GDM1 (cell line): ENCODE results near the gene CRYGB.
A peak's percentile ranks its signal among the peaks of the same experiment; 100 is the strongest.
"Not testable (repeated sequence)": the region's sequence is repeated elsewhere in the genome, so short reads cannot be mapped to it uniquely, and the experiment has no call there.

Experiments used
- DNase-seq: peaks from one replicate; lab custom pipeline; 2025; lab: John Stamatoyannopoulos, UW

Gene CRYGB

DNA sequence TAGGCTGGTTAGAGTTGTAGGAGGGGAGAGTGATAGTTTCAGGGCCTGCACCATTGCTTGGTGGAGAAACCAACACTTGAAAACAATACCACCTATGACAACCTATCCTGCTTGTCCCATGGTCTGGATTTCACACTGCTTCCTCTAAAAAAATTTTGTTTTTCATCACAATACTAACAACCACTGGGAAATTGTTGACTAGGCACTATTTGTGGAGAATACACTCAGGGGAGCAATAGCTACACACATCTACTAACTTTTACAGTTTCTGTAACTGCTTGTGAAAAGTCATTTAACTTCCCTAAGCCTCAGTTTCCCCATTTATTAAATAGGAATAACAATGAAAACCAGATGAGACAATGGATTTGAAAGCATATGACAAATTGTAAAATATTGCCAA, 4.1 kb upstream of the CRYGB start:
- no peak for DNase-seq

DNA sequence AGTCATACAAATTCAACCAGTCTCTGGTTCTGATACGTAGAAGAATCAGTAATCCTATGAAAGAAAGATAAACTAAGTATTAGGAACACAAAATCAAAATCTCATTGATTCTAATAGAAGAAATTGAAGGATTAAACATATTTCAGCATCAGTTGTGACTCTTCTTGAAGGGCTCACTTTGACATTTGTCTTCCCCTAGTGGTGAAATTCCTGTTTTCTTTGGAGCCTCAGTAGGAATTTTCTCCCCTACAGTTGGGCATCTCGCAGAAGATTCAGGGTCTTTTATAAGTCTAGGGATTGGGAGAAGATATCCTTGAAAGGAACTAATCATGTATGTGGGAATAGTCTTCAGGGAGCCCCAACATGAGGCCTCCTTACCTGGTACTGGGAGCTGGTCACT, 2.8 kb upstream of the CRYGB start:
- no peak for DNase-seq

DNA sequence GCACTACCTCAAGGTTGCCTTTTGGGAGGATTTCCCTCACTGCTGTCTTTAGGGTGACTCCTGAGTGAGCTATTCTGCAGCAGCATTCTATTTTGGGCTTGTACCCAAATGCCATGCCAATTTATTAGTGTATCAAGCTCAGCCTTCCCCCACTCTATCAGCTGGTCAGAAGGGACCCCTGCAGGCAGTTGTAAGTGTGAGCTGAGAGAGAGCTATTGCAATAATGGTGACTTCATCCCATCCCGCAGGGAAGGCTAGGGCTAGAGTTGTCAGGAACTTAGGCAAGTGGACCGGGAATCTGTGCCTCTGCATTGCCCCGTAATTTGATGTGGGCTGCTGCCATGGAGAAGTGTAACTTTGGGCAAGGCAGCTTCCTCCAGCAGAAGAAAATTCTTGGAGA, 1.8 kb upstream of the CRYGB start:
- no peak for DNase-seq

DNA sequence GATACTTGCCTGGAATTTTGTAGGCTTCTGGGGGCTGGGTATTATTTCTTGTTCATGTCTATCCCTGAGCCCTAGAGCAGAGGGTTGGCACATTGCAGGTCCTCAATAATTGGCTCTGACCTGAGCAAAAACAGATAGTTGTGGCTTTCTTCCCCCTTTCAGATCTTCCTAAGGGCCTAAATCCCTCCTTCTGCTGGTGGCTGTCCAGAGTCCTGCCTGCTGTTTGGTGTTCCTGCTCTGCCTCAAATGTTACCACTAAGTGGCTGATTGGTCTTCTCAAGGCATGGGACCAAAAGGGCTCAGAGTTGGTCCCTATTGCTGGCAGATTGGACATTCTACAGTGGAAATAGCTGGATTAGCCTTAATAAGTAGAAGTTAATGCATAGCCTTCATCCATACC, 1.1 kb upstream of the CRYGB start:
- DNase-seq = no peak

DNA sequence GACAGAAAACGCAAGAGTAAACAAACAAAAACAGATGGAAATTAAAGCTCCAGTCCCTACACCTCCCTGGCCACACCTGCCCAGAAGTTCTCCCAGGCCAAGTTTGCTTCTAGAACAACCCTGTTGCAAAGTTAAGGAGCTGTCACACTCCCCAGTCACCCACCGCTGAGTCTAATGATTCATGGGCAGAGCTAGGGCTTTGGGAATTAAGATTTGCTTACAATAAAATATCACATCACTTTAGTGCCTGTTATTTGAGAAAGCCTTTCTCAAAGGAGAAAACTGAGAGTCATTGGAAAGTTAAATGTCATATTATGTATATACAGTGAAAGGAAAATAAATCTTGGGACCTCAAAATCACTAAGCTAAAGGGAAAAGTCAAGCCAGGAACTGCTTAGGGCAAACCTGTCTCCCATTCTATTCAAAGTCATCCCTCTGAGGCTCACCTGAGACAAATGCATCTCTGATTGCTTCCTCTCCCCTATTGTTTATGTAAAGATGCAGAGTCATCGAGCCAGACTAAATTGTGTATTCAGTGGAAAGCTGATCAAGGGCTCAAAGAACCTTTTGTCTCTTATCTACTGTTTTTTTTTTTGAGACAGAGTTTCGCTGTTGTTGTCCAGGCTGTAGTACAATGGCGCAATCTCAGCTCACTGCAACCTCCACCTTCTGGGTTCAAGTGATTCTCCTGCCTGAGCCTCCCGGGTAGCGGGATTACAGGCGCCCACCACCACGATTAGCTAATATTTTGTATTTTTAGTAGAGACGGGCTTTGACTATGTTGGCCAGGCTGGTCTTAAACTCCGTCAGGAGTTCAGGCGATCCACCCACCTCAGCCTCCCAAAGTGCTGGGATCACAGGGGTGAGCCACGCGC, 2.8 kb downstream of the CRYGB start:
- DNase-seq = no peak

DNA sequence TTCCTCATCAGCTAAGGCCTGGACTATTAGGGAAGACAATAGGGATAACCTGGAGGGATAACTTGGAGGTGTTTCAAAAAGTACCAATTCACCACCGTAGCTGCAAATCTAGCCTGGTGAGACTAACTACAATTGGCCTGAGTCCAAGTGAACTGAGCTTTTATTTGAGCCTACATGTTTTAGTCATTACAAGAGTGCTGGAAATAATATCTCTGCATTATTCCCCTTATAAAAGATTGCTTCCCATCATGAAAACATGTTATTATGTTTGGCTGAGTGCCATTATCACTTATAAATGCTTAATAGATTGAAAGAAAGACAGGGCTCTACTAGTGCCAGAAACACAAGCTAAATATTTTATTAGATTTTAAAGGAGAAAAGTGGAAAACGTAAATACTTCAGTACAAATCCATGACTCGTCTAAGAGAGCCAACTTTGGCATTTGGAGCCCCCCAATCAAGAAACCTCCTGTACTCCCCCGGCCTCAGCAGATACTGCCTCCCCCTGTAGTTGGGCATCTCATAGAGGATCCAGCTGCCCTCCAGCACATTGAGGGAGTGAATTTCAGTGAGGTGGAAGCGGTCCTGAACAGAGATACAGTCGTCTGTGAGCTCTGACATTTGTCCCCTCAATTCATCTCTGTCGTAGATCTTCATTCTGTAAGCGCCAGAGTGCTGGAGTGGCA, 3.6 kb downstream of the CRYGB start:
- DNase-seq = no peak

DNA sequence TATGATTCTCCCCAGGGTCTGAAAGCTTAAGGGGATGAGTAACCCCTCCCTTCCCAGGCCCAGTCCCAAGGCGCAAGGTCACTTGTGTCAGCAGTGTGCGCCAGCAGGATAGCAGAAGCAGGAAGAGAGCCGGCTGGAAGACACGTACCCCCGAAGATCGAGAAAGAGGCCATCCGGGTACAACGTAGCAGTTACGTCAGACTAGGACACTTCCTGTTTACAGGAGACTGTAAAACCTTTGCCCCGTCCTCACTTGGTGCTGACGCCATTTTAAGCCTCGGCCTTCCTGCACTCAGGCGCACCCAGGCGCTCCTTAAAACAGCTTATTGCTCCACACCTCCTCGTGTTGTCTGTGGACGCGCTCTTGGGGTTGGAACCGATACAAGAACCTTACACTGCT, 6.5 kb downstream of the CRYGB start:
- no peak for DNase-seq

DNA sequence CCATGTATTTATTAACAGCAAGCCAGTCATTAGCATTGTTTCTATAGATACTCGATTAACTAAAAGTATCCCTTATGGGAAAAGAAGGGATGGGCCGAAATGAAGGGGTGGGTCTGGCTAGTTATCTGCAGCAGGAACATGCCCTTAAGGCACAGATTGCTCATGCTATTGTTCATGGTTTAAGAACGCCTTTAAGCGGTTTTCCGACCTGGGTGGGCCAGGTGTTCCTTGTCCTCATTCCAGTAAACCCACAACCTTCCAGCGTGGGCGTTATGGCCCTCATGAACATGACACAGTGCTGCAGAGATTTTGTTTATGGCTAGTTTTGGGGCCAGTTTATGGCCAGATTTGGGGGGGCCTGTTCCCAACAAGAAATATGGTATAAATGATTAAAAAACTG, 7.6 kb downstream of the CRYGB start:
- DNase-seq = not testable (repeated sequence)

DNA sequence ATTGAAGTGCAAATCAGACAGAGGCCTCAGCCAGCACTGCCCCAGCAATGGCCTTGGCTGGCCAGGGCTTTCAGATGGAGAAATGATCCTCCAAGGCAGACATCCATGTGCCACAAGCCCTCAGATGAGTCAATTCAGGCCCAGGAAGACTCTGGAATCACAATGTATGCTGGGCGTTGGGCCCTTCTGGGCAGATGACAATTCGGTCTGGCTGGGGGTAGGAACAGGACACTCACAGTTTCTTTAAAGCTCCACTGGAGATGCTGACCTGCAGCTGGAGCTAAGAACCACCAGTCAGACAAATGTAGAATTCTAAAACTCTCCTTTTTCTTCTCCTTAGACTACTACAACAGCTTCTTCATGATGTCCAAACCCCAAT, 9.3 kb downstream of the CRYGB start:
- no peak for DNase-seq

DNA sequence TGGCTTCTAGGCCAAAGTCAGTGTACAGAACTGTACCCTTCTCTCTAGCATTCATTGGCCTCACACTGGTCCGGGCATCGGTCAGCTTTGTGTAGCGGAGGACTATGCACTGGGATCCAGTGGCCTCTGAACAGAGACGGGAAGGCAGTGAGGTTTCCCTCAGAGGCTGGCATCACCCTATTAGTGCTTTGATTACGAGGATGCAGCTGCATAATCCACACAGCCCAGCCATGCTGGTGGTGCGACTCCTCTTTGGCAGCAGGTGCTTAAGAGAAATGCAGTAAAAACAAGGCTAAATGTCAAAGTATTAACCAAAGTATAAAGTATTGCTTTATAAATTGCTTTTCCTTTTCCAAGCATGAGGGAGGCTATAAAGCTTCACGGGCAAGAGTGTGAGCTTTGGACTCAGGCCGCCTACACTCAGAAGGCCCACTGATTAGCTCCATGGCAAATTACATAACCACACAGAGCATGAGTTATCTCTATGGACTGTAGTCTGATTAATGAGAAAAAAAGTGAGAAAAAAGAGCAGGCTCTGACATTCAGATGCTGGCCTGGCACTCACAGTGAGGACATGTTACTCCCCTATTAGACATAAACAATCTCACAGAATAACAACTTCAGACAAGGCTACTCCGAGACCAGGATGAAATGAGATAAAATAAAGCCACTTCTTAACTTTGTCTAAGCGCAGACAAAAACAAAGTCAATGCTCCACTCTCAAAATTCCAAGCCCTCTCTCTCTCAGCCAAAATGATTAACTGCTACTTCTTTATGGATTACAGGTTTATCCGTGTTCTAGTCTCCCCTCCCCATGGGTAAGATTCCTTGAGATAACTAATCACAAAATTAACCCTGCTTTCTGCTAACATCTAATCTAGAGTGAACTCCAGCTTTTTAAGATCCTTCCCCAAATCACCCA, 9.9 kb downstream of the CRYGB start:
- no peak for DNase-seq

DNA sequence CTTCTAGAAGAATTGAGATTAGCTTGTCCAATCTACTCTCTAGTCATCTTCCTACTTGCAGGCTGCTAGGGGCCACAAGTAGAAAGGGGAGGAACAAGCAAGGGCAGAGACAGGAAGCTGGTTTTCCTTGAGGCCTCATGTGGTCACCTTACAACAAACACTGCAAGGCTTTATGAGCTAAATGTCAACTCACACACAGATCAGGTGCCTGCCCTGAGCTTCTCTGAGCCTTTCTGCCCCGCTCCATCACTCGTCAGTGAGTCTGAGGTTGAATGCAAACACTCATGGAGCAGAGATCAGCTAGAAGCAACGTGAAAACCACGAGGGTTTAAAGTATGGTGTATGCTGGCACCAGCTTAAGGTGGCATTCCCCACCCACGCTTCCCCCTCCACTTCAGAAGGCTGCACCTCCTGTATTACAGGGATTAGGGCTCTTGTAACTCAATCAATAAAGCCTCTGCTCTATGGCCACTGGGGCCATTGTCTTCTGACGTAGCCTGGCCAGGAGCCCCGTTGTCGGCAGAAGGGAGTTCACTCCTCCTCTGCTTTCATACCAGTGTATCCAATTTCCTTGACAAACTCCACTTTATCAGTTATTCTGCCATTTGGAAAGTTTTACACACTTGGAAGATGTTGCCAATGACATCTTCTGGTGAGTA, 10.9 kb downstream of the CRYGB start:
- DNase-seq = peak; percentile 86

DNA sequence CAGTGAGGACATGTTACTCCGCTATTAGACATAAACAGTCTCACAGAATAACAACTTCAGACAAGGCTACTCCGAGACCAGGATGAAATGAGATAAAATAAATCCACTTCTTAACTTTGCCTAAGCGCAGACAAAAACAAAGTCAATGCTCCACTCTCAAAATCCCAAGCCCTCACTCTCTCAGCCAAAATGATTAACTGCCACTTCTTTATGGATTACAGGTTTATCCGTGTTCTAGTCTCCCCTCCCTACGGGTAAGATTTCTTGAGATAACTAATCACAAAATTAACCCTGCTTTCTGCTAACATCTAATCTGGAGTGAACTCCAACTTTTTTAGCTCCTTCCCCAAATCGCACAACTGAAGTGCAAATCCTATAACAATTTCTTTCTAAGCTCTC, 15.2 kb downstream of the CRYGB start:
- no peak for DNase-seq

DNA sequence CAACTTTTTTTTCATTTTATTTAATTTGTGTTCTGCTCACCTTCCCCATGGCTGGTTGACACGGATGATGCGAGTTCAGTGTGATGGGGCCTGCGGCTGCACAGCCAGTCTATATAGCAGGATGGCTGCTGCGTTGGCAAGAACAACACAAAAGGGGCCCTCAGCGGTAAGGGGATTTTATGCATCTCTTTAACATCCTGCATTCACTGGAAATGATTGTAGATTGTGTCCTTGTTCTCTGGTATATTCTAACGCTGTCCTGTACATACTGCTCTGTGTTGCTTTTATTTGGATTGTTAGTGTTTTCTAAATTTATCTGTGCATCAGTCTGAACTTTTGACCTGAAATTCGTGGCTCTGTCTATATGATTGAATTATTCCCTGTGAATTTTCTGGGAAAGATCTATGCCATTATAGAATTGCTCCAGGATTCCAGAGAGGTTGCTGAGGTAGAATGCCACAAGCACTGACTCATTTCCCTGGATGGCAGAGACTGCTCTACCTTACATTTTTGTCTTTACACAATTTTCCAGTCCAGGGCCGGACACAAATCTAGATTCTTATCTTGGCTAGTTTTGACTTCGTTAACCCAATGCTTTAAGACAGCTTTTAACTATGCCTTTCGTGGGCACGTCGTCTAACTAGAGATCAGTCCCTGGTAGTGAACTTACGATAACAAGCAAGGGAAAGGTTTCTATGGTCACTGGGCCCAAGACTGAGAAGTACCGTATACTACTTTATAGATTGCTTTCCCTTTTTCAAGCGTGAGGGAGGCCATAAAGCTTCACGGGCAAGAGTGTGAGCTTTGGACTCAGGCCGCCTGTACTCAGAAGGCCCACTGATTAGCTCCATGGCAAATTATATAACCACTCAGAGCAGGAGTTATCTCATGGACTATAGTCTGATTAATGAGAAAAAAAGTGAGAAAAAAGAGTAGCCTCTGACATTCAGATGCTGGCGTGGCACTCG, 15.9 kb downstream of the CRYGB start, which contains the start of gene CRYGC:
TSS of gene CRYGC (minus strand) at position 85 of the 968 bp plus-strand sequence. CDS start at position 49, 36 bp downstream.
- no peak for DNase-seq

DNA sequence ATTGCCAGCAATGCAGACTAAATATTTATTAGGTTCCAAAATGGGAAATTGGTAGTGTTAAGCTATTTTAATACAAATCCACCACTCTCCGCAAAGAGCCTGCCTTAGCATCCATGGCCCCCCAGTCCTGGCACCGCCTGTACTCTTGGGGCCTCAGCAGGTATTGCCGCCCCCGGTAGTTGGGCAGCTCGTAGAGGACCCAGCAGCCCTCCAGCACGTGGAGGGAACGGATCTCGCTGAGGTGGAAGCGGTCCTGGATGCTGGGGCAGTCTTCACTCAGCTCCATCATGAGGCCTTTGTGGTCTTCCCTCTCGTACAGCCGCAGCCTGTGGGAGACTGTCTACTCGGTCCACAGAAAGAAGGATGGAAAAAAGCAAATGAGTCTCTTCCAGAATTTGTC, 17.8 kb downstream of the CRYGB start:
- DNase-seq = no peak

DNA sequence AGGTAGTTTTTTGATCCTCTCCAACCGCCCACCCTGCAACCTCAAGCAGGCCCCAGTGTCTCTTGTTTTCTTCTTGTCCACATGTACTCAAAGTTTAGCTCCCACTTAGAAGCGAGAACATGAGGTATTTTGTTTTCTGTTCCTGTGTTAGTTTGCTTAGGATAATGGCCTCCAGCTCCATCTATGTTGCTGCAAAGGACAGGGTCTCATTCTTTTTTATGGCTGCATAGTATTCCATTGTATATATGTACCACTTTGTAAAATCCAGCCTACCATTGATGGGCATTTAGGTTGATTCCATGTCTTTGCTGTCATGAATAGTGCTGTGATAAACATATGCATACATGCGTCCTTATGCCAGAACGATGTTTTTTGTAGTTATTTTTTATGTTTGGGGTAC, 18.9 kb downstream of the CRYGB start:
- DNase-seq = no peak

DNA sequence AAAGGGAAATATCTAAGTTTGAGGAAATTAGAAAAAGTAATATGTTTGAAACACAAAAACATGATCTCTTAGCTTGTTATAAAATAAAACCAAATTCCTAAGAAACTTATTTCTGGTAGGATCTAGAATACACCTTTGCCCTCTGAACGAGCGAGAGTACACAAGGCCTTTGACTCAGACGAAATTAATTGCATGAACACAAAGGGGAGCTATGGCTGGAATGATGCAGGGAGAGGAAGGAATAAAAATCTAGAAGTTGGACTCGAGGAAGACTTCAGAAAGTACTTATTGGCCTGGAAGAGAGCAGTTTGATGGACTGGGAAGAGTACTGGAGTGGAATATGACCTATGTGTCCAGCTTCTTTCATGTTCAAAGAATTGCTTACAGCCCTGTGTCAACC, 20.7 kb downstream of the CRYGB start:
- DNase-seq = no peak

DNA sequence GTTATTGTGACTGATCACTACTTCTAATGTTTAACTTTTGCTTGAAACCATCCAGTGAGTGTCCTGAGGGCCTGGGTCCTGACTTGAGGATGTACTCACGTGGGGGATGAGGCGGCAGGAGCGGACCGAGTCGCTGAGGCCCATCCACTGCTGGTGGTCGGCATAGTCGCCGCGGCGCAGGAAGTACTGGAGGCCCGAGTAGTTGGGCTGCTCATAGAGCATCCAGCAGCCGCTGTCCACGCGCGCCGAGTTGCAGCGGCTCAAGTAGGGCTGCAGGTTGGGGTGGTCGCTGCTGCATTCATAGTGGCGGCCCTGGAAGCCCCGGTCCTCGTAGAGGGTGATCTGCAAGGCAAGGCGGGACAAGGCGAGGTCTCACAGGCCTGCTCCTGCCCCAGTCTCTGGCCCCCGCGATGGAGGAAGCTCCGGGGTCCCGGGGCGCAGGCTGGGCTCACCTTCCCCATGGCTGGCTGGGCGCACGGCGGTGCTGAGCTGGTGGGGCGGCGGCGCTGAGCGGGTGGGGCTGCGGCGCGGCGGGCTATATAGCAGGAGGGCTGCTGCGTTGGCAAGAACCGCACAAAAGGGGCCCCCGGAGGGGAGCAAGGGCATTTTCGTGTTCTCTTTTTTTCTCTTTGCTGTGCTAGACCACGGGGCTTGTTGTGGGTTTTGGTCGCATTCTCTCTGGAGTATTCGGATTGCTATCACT, 21.8 kb downstream of the CRYGB start, which contains the start of gene CRYGD:
TSS of gene CRYGD (minus strand) at position 512 of the 703 bp plus-strand sequence. CDS start at position 461, 51 bp downstream.
- DNase-seq = not testable (repeated sequence)

DNA sequence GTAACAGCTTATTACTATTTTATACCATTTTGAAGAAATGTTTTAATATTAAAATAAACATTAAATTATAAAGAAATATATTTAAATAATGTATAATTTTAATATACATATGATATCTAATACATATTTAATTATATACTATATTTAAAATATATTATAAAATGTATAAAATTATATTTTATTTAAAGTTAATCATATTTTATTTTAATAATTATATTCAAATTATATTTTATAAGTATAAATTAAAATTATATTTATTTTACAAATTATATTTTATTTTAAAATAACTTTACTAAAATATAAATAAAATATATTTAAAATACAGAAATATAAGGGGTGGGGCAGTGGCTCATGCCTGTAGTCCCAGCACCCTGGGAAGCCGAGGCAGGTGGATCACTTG, 23.7 kb downstream of the CRYGB start:
- DNase-seq = no peak

DNA sequence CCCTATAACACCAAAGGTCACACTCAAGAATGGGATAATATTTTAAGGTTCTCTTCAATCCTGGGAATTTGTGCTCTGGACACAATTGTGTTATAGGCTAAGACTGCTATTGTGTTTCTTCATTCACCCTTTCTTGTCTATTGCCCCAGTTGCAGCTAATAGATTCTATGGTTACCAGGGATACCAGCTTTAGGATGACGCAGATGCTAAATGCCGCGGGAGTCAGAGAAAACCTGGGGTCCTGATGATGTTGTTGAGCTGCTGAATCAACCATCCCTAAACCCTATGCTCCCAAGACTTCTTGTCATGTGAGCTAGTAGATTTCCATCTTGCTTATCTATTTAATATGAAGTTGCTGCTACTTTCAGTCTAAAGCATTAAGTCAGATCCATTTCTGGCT, 27.0 kb downstream of the CRYGB start:
- DNase-seq = no peak

DNA sequence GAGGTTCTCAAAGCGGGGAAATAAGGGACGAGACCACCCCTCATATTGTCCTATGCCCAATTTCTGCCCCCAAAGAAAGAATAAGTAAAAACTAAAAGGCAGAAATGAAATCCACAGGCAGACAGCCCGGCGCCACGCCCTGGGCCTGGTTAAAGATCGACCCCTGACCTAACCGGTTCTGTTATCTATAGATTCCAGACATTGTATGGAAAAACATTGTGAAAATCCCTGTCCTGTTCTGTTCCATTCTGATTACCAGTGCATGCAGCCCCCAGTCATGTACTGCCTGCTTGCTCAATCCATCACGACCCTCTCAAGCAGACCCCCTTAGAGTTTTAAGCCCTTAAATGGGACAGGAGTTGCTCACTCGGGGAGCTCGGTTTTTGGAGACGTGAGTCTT, 28.6 kb downstream of the CRYGB start:
- DNase-seq = not testable (repeated sequence)
